Stimulated activated CD8-positive, alpha-beta memory T cell treated with anti-CD3 and anti-CD28 coated beads, Interleukin-15, amount 100 ng/mL, for 4 hours (primary cell): ENCODE results near the gene HDHD3.
A peak's percentile ranks its signal among the peaks of the same experiment; 100 is the strongest.
"Not testable (repeated sequence)": the region's sequence is repeated elsewhere in the genome, so short reads cannot be mapped to it uniquely, and the experiment has no call there.

Source experiments
- DNase-seq, 2 donors: peaks; one replicate each; pipeline ENCODE4 v3.0.0-alpha.2; 2020; ENCODE audit warnings: low read depth in 2 of 2

Gene HDHD3

GRCh38 chr9:113376634-113377567 is at the start of gene HDHD3:
TSS of gene HDHD3 (minus strand) at chr9:113376986. CDS start at chr9:113374354, 2,632 bp downstream.
- peak; percentile 54 to 71 for DNase-seq

- no peak for DNase-seq
Measured at GRCh38 chr9:113425072-113425471, 48.3 kb upstream of the HDHD3 start.

GRCh38 chr9:113421726-113422125 is 44.9 kb upstream of the HDHD3 start:
- DNase-seq = no peak

GRCh38 chr9:113417370-113417769 is 40.6 kb upstream of the HDHD3 start:
- DNase-seq = no peak

- DNase-seq = no peak
Measured at GRCh38 chr9:113416149-113416721, 39.4 kb upstream of the HDHD3 start.

GRCh38 chr9:113410207-113410864 is 33.5 kb upstream of the HDHD3 start, which contains the start of the genes C9orf43 and POLE3:
TSS of gene C9orf43 (plus strand) at chr9:113410747. CDS start at chr9:113413494, 2,747 bp downstream.
TSS of gene POLE3 (minus strand) at chr9:113410675. CDS start at chr9:113410293, 382 bp downstream.
- peak; percentile 87 to 91 for DNase-seq

- no peak for DNase-seq
Measured at GRCh38 chr9:113409883-113410206, 33.1 kb upstream of the HDHD3 start.

GRCh38 chr9:113409481-113409880 is 32.7 kb upstream of the HDHD3 start:
- DNase-seq = no peak

- DNase-seq = not testable (repeated sequence)
Measured at GRCh38 chr9:113406873-113407511, 30.2 kb upstream of the HDHD3 start.

- DNase-seq = not testable (repeated sequence)
Measured at GRCh38 chr9:113406353-113406752, 29.6 kb upstream of the HDHD3 start.

- DNase-seq = no peak
Measured at GRCh38 chr9:113403646-113404045, 26.9 kb upstream of the HDHD3 start.

- DNase-seq = peak; percentile 98 to 99
Measured at GRCh38 chr9:113401027-113401792, 24.4 kb upstream of the HDHD3 start, which contains the start of gene ALAD. TSS of gene ALAD (minus strand) at chr9:113401284. CDS start at chr9:113393559, 7,725 bp downstream.

GRCh38 chr9:113399646-113400200 is 22.9 kb upstream of the HDHD3 start:
- DNase-seq = no peak

- no peak for DNase-seq
Measured at GRCh38 chr9:113398796-113399195, 22.0 kb upstream of the HDHD3 start.

- no peak for DNase-seq
Measured at GRCh38 chr9:113397203-113397631, 20.4 kb upstream of the HDHD3 start.

- DNase-seq = no peak
Measured at GRCh38 chr9:113395000-113395861, 18.4 kb upstream of the HDHD3 start.

GRCh38 chr9:113393281-113393680 is 16.5 kb upstream of the HDHD3 start:
- DNase-seq = no peak

- DNase-seq = no peak
Measured at GRCh38 chr9:113391917-113392316, 15.1 kb upstream of the HDHD3 start.

- DNase-seq = no peak
Measured at GRCh38 chr9:113390192-113390960, 13.6 kb upstream of the HDHD3 start.
